ENCODE measurements around the gene BANP. TPM values are rescaled to one million over a fixed set of nuclear protein-coding genes. Genes with fewer than 3 reads are reported as not detected.
A peak's percentile ranks its signal among the peaks of the same experiment; 100 is the strongest.

Gene BANP
- polyA plus RNA-seq, 4 donors: 10.5 to 15.7 (median 11.6) TPM

- Histone ChIP-seq H3K4me3 (ENCODE audit: low read depth in 1 of 3, low read length in 3 of 3) (no peak overlapping the region), H3K27ac (ENCODE audit: low read depth in 1 of 3, low read length in 2 of 3) (no peak overlapping the region), H3K27me3 (ENCODE audit: control insufficient read depth in 3 of 3, insufficient read depth in 3 of 3, low read length in 3 of 3) (no peaks in the 10 kb centered on the region), H3K4me1 (ENCODE audit: control insufficient read depth in 3 of 3, insufficient read depth in 2 of 3, low read depth in 1 of 3, low read length in 2 of 3) (no peaks in the 10 kb centered on the region), H3K36me3 (ENCODE audit: control insufficient read depth in 3 of 3, insufficient read depth in 2 of 3, low read depth in 1 of 3, low read length in 3 of 3) (peaks cover 4 to 65% (median 9%) of the 10 kb centered on the region in 3 donors), H3K9me3 (ENCODE audit: control insufficient read depth in 2 of 2, insufficient read depth in 1 of 2, low read depth in 1 of 2, low read length in 1 of 2) (peaks cover 0 to 3% of the 10 kb centered on the region in 2 donors)
- DNase-seq: no peak
- FAIRE-seq: no peak
- WGBS, 3 donors: 93 to 95% (median 94%) methylated on average over 14 of the region's 14 CpGs
These were observed 110.3 kb downstream of the BANP start for GRCh38 chr16:88061346-88062110.

- Histone ChIP-seq H3K4me1 (ENCODE audit: control insufficient read depth in 3 of 3, insufficient read depth in 2 of 3, low read depth in 1 of 3, low read length in 2 of 3) (no peaks in the 10 kb centered on the region), H3K27me3 (ENCODE audit: control insufficient read depth in 3 of 3, insufficient read depth in 3 of 3, low read length in 3 of 3) (no peaks in the 10 kb centered on the region), H3K36me3 (ENCODE audit: control insufficient read depth in 3 of 3, insufficient read depth in 2 of 3, low read depth in 1 of 3, low read length in 3 of 3) (peaks cover 4 to 69% (median 9%) of the 10 kb centered on the region in 3 donors), H3K9me3 (ENCODE audit: control insufficient read depth in 2 of 2, insufficient read depth in 1 of 2, low read depth in 1 of 2, low read length in 1 of 2) (peaks cover 0 to 3% of the 10 kb centered on the region in 2 donors), H3K27ac (ENCODE audit: low read depth in 1 of 3, low read length in 2 of 3) (peak overlapping the region in 1 of 3 donors; percentile 11), H3K4me3 (ENCODE audit: low read depth in 1 of 3, low read length in 3 of 3) (no peak overlapping the region)
- 80 to 86% (median 85%) methylated on average over 30 of the region's 30 CpGs for WGBS, 3 donors
- DNase-seq: no peak
- no peak for FAIRE-seq
These were observed 111.3 kb downstream of the BANP start for GRCh38 chr16:88062341-88063210.

GRCh38 chr16:88063211-88063773 is 112.1 kb downstream of the BANP start:
- H3K27ac ChIP-seq (ENCODE audit: low read depth in 1 of 3, low read length in 2 of 3): no peak overlapping the region
- peaks cover 5 to 71% (median 9%) of the 10 kb centered on the region in 3 donors for H3K36me3 ChIP-seq (ENCODE audit: control insufficient read depth in 3 of 3, insufficient read depth in 2 of 3, low read depth in 1 of 3, low read length in 3 of 3)
- DNase-seq (no peak), FAIRE-seq (no peak)
- H3K4me1 ChIP-seq (ENCODE audit: control insufficient read depth in 3 of 3, insufficient read depth in 2 of 3, low read depth in 1 of 3, low read length in 2 of 3): no peaks in the 10 kb centered on the region
- peaks cover 0 to 3% of the 10 kb centered on the region in 2 donors for H3K9me3 ChIP-seq (ENCODE audit: control insufficient read depth in 2 of 2, insufficient read depth in 1 of 2, low read depth in 1 of 2, low read length in 1 of 2)
- WGBS, 3 donors: 77 to 94% (median 92%) methylated on average over 16 of the region's 16 CpGs
- no peak overlapping the region for H3K4me3 ChIP-seq (ENCODE audit: low read depth in 1 of 3, low read length in 3 of 3)
- H3K27me3 ChIP-seq (ENCODE audit: control insufficient read depth in 3 of 3, insufficient read depth in 3 of 3, low read length in 3 of 3): no peaks in the 10 kb centered on the region

- H3K27ac ChIP-seq (ENCODE audit: low read depth in 1 of 3, low read length in 2 of 3): no peak overlapping the region
- H3K9me3 ChIP-seq (ENCODE audit: control insufficient read depth in 2 of 2, insufficient read depth in 1 of 2, low read depth in 1 of 2, low read length in 1 of 2): peaks cover 0 to 3% of the 10 kb centered on the region in 2 donors
- H3K4me3 ChIP-seq (ENCODE audit: low read depth in 1 of 3, low read length in 3 of 3): no peak overlapping the region
- WGBS, 3 donors: 97 to 99% (median 98%) methylated on average over 26 to 31 of the region's 31 CpGs
- H3K36me3 ChIP-seq (ENCODE audit: control insufficient read depth in 3 of 3, insufficient read depth in 2 of 3, low read depth in 1 of 3, low read length in 3 of 3): peaks cover 7 to 69% (median 9%) of the 10 kb centered on the region in 3 donors
- H3K4me1 ChIP-seq (ENCODE audit: control insufficient read depth in 3 of 3, insufficient read depth in 2 of 3, low read depth in 1 of 3, low read length in 2 of 3): no peaks in the 10 kb centered on the region
- no peak for DNase-seq
- FAIRE-seq: no peak
- H3K27me3 ChIP-seq (ENCODE audit: control insufficient read depth in 3 of 3, insufficient read depth in 3 of 3, low read length in 3 of 3): no peaks in the 10 kb centered on the region
These were observed 113.0 kb downstream of the BANP start for GRCh38 chr16:88064011-88064888.

- no peak overlapping the region for H3K27ac ChIP-seq (ENCODE audit: low read depth in 1 of 3, low read length in 2 of 3)
- no peak overlapping the region for H3K4me3 ChIP-seq (ENCODE audit: low read depth in 1 of 3, low read length in 3 of 3)
- H3K4me1 ChIP-seq (ENCODE audit: control insufficient read depth in 3 of 3, insufficient read depth in 2 of 3, low read depth in 1 of 3, low read length in 2 of 3): no peaks in the 10 kb centered on the region
- H3K36me3 ChIP-seq (ENCODE audit: control insufficient read depth in 3 of 3, insufficient read depth in 2 of 3, low read depth in 1 of 3, low read length in 3 of 3): peaks cover 9 to 69% (median 12%) of the 10 kb centered on the region in 3 donors
- FAIRE-seq (no peak), DNase-seq (no peak)
- WGBS, 3 donors: 96 to 97% (median 96%) methylated on average over 19 of the region's 19 CpGs
- H3K27me3 ChIP-seq (ENCODE audit: control insufficient read depth in 3 of 3, insufficient read depth in 3 of 3, low read length in 3 of 3): no peaks in the 10 kb centered on the region
- H3K9me3 ChIP-seq (ENCODE audit: control insufficient read depth in 2 of 2, insufficient read depth in 1 of 2, low read depth in 1 of 2, low read length in 1 of 2): peaks cover 0 to 3% of the 10 kb centered on the region in 2 donors
These were observed 113.9 kb downstream of the BANP start for GRCh38 chr16:88064889-88065746.

- no peaks in the 10 kb centered on the region for H3K4me1 ChIP-seq (ENCODE audit: control insufficient read depth in 3 of 3, insufficient read depth in 2 of 3, low read depth in 1 of 3, low read length in 2 of 3)
- FAIRE-seq (no peak), DNase-seq (no peak)
- H3K27ac ChIP-seq (ENCODE audit: low read depth in 1 of 3, low read length in 2 of 3): no peak overlapping the region
- peaks cover 0 to 3% of the 10 kb centered on the region in 2 donors for H3K9me3 ChIP-seq (ENCODE audit: control insufficient read depth in 2 of 2, insufficient read depth in 1 of 2, low read depth in 1 of 2, low read length in 1 of 2)
- H3K27me3 ChIP-seq (ENCODE audit: control insufficient read depth in 3 of 3, insufficient read depth in 3 of 3, low read length in 3 of 3): no peaks in the 10 kb centered on the region
- H3K36me3 ChIP-seq (ENCODE audit: control insufficient read depth in 3 of 3, insufficient read depth in 2 of 3, low read depth in 1 of 3, low read length in 3 of 3): peaks cover 8 to 69% (median 12%) of the 10 kb centered on the region in 3 donors
- no peak overlapping the region for H3K4me3 ChIP-seq (ENCODE audit: low read depth in 1 of 3, low read length in 3 of 3)
- 95 to 97% (median 96%) methylated on average over 15 of the region's 15 CpGs for WGBS, 3 donors
These were observed 114.5 kb downstream of the BANP start for GRCh38 chr16:88065747-88066142.

- DNase-seq (no peak), FAIRE-seq (no peak)
- no peaks in the 10 kb centered on the region for H3K27me3 ChIP-seq (ENCODE audit: control insufficient read depth in 3 of 3, insufficient read depth in 3 of 3, low read length in 3 of 3)
- H3K4me1 ChIP-seq (ENCODE audit: control insufficient read depth in 3 of 3, insufficient read depth in 2 of 3, low read depth in 1 of 3, low read length in 2 of 3): no peaks in the 10 kb centered on the region
- 90 to 91% (median 90%) methylated on average over 10 of the region's 10 CpGs for WGBS, 3 donors
- peaks cover 8 to 70% (median 14%) of the 10 kb centered on the region in 3 donors for H3K36me3 ChIP-seq (ENCODE audit: control insufficient read depth in 3 of 3, insufficient read depth in 2 of 3, low read depth in 1 of 3, low read length in 3 of 3)
- peaks cover 0 to 3% of the 10 kb centered on the region in 2 donors for H3K9me3 ChIP-seq (ENCODE audit: control insufficient read depth in 2 of 2, insufficient read depth in 1 of 2, low read depth in 1 of 2, low read length in 1 of 2)
- H3K27ac ChIP-seq (ENCODE audit: low read depth in 1 of 3, low read length in 2 of 3): no peak overlapping the region
- no peak overlapping the region for H3K4me3 ChIP-seq (ENCODE audit: low read depth in 1 of 3, low read length in 3 of 3)
These were observed 115.0 kb downstream of the BANP start for GRCh38 chr16:88066234-88066633.
